Activated CD4-positive, alpha-beta T cell treated with anti-CD3 and anti-CD28 coated beads, Interleukin-2, Interleukin-4, amounts not matched to agents 100 ng/mL and 50 ng/mL, durations not matched to agents 16 hours and 8 hours (primary cell): ENCODE measurements around the gene NEGR1.

Source experiments
- DNase-seq: peaks from one replicate; pipeline ENCODE4 v3.0.0-alpha.2; 2020; ENCODE audit warnings: low spot score

The NEGR1 gene

DNA sequence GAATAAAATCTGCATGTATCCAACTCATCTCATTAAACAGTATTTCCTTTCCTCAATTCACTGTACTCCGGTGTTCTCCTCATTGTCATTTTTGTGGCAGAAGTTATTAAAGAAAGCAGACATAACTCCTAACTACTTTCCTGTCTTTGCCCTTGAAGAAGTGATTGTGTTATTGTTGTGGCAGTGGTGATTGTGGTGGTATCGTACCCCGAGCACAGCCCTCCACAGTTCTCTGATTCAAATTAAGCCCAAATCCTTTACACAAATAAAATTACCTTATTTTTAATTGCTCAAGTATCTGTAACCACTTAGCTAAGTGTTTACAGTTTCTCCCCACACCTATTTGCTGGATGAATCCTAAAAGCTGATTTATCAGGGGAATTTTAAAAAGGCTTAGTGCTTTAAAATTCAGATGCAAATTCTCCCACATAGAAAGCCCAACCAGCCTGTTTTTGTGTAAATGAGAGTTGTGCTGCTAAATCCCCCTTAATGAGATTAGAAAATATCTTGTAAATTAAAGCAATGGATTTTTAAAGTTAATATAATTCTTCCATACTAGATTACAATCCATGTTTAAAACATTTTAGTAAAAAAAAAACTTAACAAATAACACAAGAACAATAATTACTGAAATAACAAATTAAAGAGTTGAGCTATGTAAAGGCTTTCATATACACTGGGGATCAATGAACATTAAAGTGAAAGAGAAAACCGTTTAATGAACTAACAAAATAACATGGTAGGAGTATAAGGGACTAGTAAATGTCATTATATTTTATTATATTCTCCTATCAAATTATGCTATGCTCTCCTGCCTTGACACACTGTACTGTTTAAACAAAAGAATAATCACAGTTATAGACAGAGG is 259.0 kb downstream of the NEGR1 start:
- DNase-seq, result no peak

GRCh38 chr1:72018562-72018961 is 263.8 kb downstream of the NEGR1 start:
- no peak for DNase-seq

- DNase-seq, result no peak
Measured at GRCh38 chr1:72015006-72015405, 267.3 kb downstream of the NEGR1 start.

- no peak for DNase-seq
Measured at GRCh38 chr1:72013161-72013560, 269.2 kb downstream of the NEGR1 start.

- no peak for DNase-seq
Measured at GRCh38 chr1:72011721-72012120, 270.6 kb downstream of the NEGR1 start.

DNA sequence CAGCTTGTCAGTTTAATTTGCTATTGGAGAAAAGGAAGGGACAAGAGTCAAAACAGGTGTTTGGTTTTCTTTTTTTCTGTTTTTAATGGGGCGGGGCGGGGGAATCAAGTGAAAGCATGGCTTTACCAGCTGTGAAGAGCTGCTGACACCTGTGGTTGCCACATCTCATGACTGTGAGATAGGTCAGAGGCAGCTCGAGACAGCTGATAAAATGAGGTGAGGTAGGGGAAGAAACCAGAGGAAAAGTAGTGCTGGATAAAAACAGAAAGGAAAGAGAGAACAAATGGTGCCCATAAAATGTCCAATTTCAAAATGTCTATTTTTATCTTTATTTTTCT is 272.3 kb downstream of the NEGR1 start:
- DNase-seq, result no peak

GRCh38 chr1:72009173-72010093 is 272.9 kb downstream of the NEGR1 start:
- DNase-seq, result no peak

GRCh38 chr1:72007312-72007711 is 275.0 kb downstream of the NEGR1 start:
- no peak for DNase-seq

- DNase-seq, result no peak
Measured at GRCh38 chr1:72006092-72006491, 276.2 kb downstream of the NEGR1 start.

DNA sequence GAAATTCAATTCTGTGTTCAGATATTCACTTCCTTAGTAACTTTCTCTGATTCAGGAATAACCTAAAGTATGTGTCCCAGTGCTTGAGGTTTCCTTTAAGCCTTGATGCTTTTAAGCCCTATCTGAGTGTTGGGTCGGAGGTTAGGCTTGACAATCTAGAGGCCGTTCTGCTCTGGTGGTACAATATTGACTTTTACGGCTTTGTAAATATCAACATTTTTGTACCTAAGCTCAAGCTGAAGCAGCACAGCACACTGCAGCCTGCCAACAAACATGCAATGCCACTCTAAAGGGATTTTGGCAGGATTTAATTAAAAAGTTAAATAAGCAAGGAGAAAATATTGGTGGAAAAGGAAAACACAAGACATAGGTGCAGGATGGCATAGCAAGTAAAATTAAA is 279.2 kb downstream of the NEGR1 start:
- no peak for DNase-seq

DNA sequence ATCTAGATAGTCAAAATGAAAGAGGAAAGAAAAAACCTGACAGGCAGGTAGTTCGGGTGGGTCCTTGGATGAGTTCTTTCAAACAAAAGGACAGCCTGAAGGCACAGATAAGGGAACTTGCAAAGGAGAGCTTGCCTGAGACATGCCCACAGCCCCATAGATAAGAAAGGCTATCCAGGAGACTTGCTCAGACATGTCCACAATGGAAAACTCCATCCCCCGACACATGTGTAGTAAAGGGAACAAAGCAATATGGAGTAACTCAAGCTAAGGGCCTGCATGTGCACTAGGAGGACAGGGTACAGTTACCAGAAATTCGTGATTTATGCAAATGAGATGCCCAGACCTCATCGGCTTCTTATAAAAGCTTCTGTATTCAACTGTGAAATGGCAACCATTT is 281.5 kb downstream of the NEGR1 start:
- DNase-seq, result no peak

GRCh38 chr1:71994646-71995045 is 287.7 kb downstream of the NEGR1 start:
- no peak for DNase-seq

DNA sequence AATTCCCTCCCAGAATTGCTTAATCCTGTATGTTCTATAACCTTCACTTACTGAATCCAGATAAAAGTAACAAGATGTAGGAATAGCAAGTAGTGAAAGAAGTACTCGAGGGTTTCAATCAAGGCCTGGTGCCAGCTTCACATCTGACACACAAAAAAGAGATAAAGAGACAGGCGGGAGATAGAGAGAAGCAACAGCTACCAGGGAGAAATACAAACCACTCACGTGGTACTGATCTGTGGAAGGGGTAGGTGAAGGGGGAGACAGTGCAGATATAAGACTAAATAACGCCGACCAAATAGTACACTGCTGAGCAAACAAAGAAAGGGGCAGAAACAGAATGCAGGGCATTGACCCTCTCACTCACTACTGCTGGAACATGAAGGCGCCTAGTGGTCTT is 295.2 kb downstream of the NEGR1 start:
- no peak for DNase-seq

DNA sequence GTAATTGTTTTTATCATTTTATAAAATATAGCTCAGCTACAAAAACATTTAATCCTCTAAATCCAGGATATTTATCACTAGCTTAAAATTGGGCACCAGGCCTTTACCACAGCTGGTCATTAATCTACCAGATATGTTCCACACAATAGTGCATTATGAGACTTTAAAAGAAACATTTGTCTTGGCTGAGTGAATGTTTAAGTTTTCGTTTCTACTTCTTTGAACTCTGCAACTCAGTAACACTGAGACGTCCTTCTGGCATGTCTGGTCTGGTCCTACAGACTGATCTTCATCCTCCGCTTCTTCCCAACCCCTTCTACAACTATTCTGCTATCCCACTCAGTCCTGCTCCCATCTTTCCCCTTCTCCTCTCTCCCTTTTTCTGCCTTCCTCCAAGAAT is 296.2 kb downstream of the NEGR1 start:
- DNase-seq, result no peak

- DNase-seq, result no peak
Measured at GRCh38 chr1:71980556-71980955, 301.8 kb downstream of the NEGR1 start.

GRCh38 chr1:71979882-71980281 is 302.5 kb downstream of the NEGR1 start:
- DNase-seq, result no peak

DNA sequence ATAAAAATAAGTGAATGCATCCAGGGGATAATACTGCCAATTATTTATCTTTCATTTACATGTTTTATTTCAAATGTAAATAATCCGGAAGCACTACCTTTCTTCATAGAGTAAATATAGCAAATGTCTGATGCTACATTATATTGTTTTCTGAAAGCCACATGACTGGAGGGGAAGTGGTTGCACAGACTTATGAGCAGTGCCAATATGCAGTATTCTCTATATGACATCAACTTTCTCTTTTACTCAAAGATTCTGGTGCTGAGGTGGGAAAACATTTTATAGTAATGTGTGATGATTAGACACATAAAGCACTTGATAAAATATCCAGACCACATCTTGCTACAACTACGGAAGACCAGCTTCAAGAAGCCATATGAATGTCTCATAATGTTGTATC is 314.7 kb downstream of the NEGR1 start:
- no peak for DNase-seq

- no peak for DNase-seq
Measured at GRCh38 chr1:71964188-71964587, 318.2 kb downstream of the NEGR1 start.

DNA sequence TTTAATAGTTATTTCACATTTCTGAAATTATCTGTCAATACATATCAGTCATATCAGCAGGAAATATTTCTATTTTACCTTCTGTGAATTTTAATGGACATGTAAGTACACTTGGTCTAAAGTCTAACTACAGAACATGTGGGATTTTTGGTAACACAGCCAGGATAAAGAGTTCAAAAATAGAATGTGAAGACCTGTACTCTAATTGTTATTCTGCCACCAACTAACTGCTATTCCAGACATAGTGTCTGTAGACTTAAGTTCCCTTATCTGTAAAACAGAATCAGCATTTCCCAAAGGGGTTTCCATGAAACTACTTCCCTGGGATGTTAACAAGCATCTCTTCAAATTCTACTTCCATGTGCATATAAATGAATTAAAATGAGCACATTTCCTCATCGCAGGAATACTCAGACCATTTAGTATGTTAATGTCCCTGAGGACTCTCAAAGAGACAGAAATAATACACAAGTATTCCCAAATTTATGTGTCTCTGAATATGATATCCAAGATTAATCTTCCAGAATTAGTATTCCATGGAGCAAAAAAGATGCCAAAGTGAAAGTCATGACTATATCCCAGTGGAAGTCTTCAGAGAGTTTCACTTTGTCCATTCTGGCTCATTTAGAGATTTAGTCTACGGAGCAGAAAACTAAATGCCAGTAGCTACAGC is 325.6 kb downstream of the NEGR1 start:
- DNase-seq, result no peak

DNA sequence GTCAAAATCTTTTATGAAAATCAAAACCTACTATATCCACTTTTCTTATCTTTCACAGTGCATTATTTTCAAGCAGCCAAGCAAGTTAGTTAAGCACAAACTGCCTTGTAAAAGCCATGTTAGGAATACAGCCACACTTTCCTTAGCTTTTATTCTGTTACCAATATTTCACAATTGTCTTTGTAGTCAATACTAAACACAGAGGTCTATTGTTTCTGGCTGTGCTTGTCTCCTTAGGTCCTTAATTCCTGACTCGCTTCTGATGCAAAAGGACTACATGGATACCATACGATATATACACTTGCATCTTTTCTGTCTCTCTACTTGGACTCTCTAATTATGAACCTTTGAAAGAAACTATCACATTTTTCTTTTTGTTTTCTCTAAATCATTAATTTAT is 331.8 kb downstream of the NEGR1 start:
- no peak for DNase-seq

GRCh38 chr1:71949681-71950080 is 332.7 kb downstream of the NEGR1 start:
- no peak for DNase-seq

- no peak for DNase-seq
Measured at GRCh38 chr1:71948561-71948960, 333.8 kb downstream of the NEGR1 start.

DNA sequence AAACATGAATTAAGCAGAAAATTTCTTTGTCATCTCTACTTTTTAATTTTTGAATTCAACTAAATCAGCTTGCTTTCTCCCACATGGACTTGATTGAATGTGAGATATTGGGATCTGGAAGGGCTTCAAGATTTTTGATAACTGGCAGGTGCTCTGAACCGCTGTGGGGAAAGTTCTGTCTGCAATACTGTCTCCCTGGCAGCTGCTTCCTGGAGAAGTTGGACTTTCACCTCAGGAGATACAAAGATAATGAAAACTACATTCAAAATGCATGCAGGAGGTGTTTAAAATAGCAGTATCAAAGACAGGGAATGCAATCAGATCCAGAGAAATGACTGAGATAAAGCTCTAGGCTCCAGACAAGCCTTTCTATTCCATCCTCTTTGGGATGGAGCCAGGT is 338.3 kb downstream of the NEGR1 start:
- DNase-seq, result no peak
